Measurements from ENCODE around the gene POFUT2. TPM values are rescaled to one million over a fixed set of nuclear protein-coding genes. Genes with fewer than 3 reads are reported as not detected.
"Not testable (repeated sequence)": the region's sequence is repeated elsewhere in the genome, so short reads cannot be mapped to it uniquely, and the experiment has no call there.

Gene POFUT2
- total RNA-seq, 1 experiment from 2014 or later, result 18.6 TPM

GRCh38 chr21:45313015-45313414, 25.3 kb upstream of the POFUT2 start:
- DNase-seq (ENCODE audit: extremely low read depth, low read depth), result no peak

GRCh38 chr21:45312296-45312695, 24.6 kb upstream of the POFUT2 start:
- no peak for DNase-seq (ENCODE audit: extremely low read depth, low read depth)

DNA sequence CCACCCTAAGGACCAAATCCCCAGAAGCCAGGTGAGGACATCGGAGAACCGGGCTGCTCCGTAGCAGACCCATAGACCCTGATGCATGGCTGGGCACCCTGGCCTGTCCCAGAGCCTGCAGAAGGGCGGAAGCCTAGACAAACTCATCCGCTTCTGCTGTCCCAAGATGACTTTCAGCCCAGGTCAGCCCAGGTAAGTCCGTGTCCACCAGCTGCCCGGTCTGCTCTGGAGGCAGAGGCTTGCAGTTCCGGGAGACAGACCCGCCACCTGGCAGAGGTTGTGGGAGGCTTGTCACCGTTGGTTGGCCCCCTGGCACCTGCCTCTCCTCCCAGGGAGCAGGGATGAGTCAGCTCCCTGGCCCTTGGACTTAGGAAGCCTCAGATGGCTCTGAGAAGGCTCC, 22.8 kb upstream of the POFUT2 start:
- DNase-seq (ENCODE audit: extremely low read depth, low read depth), result no peak

DNA sequence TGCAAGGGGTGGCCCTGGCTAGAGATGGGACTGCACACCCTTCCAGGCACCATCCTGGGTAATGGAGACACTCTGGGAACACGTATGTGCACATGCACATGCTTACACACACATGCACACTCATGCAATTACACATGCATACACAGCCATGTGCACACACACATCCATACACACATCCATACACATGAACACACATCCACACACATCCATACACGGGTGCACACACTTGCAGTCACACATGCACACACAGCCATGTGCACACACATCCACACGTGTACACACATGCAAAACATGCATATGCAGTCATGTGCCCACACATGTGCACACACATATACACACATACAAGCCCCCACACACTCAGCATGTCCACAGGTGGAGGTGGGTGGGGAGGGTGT, 22.3 kb upstream of the POFUT2 start:
- no peak for DNase-seq (ENCODE audit: extremely low read depth, low read depth)

DNA sequence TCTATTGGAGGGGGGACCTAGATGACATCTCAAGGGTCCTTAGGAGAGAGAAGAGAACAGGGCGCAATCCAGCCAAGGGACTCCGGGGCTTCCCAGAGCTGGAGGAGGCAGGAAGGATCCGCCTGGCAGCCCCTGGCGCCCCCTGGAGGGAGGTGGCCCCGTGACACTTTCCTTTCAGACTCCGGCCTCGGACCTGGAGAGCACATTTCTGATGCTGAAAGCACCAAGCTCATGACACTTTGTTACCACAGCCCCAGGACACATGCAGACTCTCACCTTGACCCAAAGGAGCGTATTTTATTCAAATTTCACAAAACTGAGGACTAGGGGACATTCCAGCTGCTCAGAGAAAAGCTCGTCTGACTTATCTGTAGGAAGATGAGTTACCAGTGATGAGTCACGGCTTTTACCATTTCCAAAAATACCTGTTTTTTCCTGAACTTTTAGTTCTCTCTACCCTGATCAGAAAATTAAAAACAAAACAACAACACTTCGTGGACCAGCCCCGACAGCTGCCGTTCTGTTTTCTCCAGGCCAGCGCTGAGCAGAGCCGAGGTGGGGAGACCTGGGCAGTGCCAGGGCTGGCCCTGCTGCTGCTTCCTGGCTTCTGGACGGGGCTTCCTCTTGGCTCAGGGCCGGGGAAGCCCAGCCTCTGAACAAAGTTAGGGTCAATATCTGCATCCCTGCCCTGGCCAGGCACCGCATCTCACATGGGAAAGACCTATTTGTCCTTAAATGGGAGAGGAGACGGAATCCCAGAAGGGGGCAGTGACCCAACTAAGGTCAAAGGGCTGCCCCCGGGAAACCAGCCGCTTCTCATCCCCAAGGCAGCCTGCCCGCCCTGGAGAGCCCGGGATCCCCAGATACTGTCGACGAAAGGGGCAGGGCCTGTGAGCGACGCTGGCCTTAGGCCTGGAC, 21.6 kb upstream of the POFUT2 start:
- DNase-seq (ENCODE audit: extremely low read depth, low read depth), result peak; percentile 25

DNA sequence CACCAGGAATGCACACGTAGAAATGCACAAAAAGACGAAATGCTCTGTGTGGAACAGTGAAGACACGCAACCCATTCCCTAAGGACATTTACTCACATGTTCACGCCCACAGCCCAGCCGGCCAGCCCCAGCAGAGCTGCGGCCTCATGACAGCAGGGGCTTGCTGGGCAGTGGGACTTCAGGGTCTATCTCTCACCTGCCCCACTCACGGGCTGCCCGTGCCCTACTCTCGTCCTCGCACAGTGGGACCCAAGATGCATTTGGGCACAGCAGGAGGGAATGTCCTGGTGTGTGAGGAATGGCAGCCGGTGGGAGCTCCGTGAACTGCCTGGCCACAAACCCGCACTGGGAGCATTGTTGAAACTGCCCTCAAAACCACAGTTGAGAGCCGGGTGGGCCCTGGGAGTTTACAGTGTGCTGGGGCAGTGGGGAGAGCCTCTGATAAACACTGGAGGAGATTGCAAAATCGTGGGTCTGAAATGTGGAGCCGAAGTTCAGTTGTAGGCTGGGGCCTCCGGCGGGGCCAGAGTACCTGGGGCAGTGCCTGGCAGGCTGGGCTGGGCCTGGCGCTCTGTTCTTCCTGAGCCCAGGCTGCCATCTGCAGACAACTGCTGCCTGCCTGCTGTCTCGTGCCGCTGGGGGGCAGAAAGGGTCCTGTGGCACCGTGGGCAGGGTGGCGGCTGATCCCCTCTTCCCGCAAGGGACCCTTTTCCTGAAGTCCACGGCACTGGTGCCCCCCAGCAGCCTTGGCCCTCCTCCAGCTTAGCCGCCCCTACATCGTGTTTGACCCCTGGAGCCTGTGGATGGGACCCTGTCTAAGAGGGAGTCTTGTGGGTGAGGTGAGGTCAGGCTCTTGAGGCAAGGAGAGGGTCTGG, 20.7 kb upstream of the POFUT2 start:
- DNase-seq (ENCODE audit: extremely low read depth, low read depth), result no peak

- DNase-seq (ENCODE audit: extremely low read depth, low read depth), result not testable (repeated sequence)
Observed at GRCh38 chr21:45307597-45308158, 20.0 kb upstream of the POFUT2 start.

- no peak for DNase-seq (ENCODE audit: extremely low read depth, low read depth)
Observed at GRCh38 chr21:45306832-45307571, 19.3 kb upstream of the POFUT2 start.

GRCh38 chr21:45306453-45306831, 18.7 kb upstream of the POFUT2 start:
- DNase-seq (ENCODE audit: extremely low read depth, low read depth), result no peak

DNA sequence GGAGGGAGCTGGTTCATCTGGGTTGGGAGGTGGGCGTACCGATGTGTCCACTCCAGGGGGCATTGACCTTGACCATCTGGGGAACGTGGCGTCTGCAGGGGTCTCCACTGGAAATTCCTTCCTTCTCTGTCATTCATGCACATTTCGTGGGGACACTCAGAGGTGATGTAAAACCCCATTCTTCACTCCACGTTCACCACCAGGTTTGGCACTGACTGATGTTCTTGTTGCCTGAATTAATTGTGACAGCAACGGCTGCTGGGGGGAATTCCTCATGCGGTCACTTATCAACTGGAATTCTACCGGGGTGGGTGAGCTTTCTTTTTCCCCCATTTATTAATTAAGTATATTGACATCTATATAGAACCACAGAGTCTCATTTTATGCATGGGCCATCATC, 18.1 kb upstream of the POFUT2 start:
- DNase-seq (ENCODE audit: extremely low read depth, low read depth), result no peak

DNA sequence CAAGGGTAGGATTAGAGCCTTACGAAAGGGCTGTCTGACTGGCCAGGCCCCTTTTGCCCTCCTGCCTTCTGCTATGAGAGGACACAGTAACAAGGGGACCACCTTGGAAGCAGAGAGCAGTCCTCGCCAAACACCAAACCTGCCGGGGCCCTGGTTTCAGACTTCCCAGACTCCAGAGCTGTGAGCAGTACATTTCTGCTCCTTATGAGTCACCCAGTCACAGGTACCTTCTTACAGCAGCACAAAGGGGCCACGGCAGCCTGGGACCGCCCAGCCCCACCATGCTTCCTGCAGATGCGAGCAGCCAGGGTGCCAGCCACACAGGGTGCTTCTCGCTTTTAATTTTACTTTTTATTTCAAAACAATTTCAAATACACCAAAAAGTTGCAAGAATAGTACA, 17.2 kb upstream of the POFUT2 start:
- no peak for DNase-seq (ENCODE audit: extremely low read depth, low read depth)

DNA sequence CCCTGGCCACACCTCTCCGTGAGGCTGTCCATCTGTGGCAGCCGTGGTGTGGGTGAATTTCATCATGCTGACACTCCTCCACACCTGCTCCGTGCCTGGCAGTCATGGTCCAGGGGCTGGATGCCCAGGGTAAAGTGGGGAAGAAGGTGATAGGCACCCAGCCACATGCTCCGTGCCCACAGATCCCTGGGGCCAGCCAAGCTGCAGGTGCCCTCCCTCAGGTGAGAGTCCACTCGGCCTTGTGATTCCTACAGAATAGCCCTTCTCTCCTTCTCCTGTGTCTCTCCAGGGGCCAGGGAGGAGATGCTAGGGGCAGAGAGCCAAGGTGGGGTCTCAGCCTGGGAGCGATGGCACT, 16.8 kb upstream of the POFUT2 start:
- no peak for DNase-seq (ENCODE audit: extremely low read depth, low read depth)

- no peak for DNase-seq (ENCODE audit: extremely low read depth, low read depth)
Observed at GRCh38 chr21:45303751-45304475, 16.2 kb upstream of the POFUT2 start.

DNA sequence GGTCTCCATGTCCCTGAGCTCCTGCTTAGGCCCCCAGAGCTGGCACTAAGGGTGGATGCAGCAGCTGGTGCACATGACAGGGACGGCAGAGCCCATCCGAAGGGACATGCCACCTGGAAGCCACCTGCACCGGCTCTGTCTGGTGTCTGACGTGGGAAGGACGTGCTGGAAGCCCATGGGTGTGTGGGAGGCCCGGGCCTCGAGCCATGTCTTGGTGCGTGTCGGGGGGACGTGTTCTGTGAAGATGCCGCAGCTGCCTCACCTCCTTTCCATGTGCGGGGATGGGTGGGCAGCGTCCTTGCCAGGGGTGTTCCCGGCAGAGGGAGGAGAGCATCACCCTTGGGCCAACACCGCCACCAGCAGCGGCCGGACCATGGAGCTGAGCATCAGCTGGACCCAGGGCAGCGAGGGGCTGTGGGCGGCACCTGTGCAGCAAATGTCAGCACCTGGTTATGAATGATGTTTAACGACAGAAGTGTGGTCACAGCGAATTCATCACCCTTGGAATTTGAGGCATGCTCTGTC, 15.5 kb upstream of the POFUT2 start:
- no peak for DNase-seq (ENCODE audit: extremely low read depth, low read depth)

DNA sequence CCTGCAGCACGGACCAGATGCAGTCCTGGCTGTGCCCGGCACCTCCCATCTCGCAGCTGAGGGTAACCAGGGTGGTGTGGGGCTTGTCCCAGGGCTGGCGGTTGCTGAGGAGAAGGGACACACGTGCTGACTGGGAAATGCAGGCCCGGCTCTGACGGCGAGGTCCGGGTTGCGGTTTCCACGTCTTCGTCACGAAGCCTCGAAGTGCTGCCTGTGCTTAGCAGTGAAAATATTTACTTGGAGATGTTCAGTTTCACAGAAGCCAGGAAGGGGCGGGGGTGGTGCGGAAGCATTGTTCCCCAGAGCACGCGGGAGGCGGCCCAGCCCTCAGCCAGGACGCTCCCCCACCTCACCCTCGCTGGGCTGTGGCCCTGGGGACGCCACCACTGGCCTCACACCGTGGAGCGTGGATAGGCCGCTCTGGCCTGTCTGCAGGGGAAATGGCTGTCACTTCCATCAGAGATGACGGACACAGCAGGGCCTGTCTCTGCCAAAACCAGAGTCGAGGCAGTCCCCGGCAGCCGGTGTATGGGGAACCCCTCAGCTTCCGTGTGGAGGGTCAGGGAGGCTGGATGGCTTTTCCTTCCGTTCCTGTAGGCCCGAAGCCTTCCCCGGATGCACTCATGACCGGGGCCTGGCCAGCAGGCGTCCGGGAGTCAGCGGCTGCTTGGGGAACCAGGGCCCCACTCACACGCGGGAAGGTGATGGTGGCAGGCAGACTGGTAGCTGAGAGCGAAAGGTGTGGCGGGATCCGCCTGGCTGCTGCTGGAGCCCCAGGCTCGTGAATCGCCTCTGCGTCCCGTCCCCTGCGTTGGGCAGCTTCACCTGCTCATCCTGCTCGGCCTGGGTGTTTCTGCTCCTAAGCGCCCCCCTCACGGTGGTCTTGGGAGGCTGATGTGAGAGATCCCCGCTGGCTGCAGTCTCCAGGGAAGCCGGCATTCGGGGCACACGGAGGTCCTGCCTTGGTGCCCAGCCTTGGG, 14.7 kb upstream of the POFUT2 start:
- DNase-seq (ENCODE audit: extremely low read depth, low read depth), result no peak

GRCh38 chr21:45301521-45302081, 13.9 kb upstream of the POFUT2 start:
- DNase-seq (ENCODE audit: extremely low read depth, low read depth), result no peak

- DNase-seq (ENCODE audit: extremely low read depth, low read depth), result no peak
Observed at GRCh38 chr21:45300786-45301520, 13.3 kb upstream of the POFUT2 start.
